Activated CD4-positive, alpha-beta T cell treated with anti-CD3 and anti-CD28 coated beads, Interleukin-10, Interleukin-2, amounts not matched to agents 100 ng/mL and 50 ng/mL, durations not matched to agents 16 hours and 8 hours (primary cell): Measurements from ENCODE around the gene LTA4H.
"Not testable (repeated sequence)": the region's sequence is repeated elsewhere in the genome, so short reads cannot be mapped to it uniquely, and the experiment has no call there.

Source experiments
- DNase-seq: peaks from one replicate; pipeline ENCODE4 v3.0.0-alpha.2; 2020

LTA4H gene

GRCh38 chr12:96035283-96036236 lies at the start of gene LTA4H:
TSS of gene LTA4H (minus strand) at chr12:96035587. CDS start at chr12:96035519, 68 bp downstream.
- peak; percentile 98 for DNase-seq

- no peak for DNase-seq
Measured at GRCh38 chr12:96084624-96085023, 49.2 kb upstream of the LTA4H start.

- DNase-seq: no peak
Measured at GRCh38 chr12:96083020-96083719, 47.8 kb upstream of the LTA4H start.

GRCh38 chr12:96081596-96081995 lies 46.2 kb upstream of the LTA4H start:
- DNase-seq: no peak

GRCh38 chr12:96078231-96079135 lies 43.1 kb upstream of the LTA4H start:
- no peak for DNase-seq

GRCh38 chr12:96077081-96077480 lies 41.7 kb upstream of the LTA4H start:
- no peak for DNase-seq

GRCh38 chr12:96075560-96075959 lies 40.2 kb upstream of the LTA4H start:
- DNase-seq: no peak

GRCh38 chr12:96073346-96074330 lies 38.3 kb upstream of the LTA4H start:
- DNase-seq: peak; percentile 51

GRCh38 chr12:96070670-96071279 lies 35.4 kb upstream of the LTA4H start:
- DNase-seq: peak; percentile 4

GRCh38 chr12:96069511-96070231 lies 34.3 kb upstream of the LTA4H start:
- DNase-seq: no peak

- no peak for DNase-seq
Measured at GRCh38 chr12:96068636-96069035, 33.2 kb upstream of the LTA4H start.

- no peak for DNase-seq
Measured at GRCh38 chr12:96068111-96068510, 32.7 kb upstream of the LTA4H start.

- not testable (repeated sequence) for DNase-seq
Measured at GRCh38 chr12:96065776-96066175, 30.4 kb upstream of the LTA4H start.

- DNase-seq: no peak
Measured at GRCh38 chr12:96064966-96065365, 29.6 kb upstream of the LTA4H start.

- no peak for DNase-seq
Measured at GRCh38 chr12:96064271-96064670, 28.9 kb upstream of the LTA4H start.

- peak; percentile 27 for DNase-seq
Measured at GRCh38 chr12:96063046-96063445, 27.7 kb upstream of the LTA4H start.

- peak; percentile 84 for DNase-seq
Measured at GRCh38 chr12:96061864-96062453, 26.6 kb upstream of the LTA4H start.

- no peak for DNase-seq
Measured at GRCh38 chr12:96061323-96061722, 25.9 kb upstream of the LTA4H start.

GRCh38 chr12:96060041-96060440 lies 24.7 kb upstream of the LTA4H start:
- no peak for DNase-seq

GRCh38 chr12:96057986-96058553 lies 22.7 kb upstream of the LTA4H start:
- DNase-seq: no peak
